Sigmoid colon (tissue), 7 donors: ENCODE results near the gene FMN2. TPM values are rescaled to one million over a fixed set of nuclear protein-coding genes. Genes with fewer than 3 reads are reported as not detected.

Experiments
- DNase-seq: peaks from one replicate; pipeline ENCODE4 v3.0.0-alpha.2; 2019
- H3K27ac ChIP-seq, 4 donors: fragments of 200-600 bp; sonication (generic); one replicate each; pipeline ENCODE4 v1.5.1; 2016 to 2019; ENCODE audit warnings: mild to moderate bottlenecking in 1 of 4
- H3K27me3 ChIP-seq, 3 donors: fragments of 200-600 bp; sonication (generic); one replicate each; pipeline ENCODE4 v1.5.1; 2019; ENCODE audit warnings: mild to moderate bottlenecking in 1 of 3
- H3K36me3 ChIP-seq, 4 donors: fragments of 200-600 bp; sonication (generic); one replicate each; pipeline ENCODE4 v1.5.1; 2016 to 2019
- H3K4me1 ChIP-seq, 4 donors: fragments of 200-600 bp; sonication (generic); one replicate each; pipeline ENCODE4 v1.5.1; 2017 to 2019
- H3K4me3 ChIP-seq, 4 donors: fragments of 200-600 bp; sonication (generic); one replicate each; pipeline ENCODE4 v1.5.1; 2017 to 2019; ENCODE audit warnings: mild to moderate bottlenecking in 2 of 4, moderate library complexity in 1 of 4
- H3K9me3 ChIP-seq, 4 donors: fragments of 200-600 bp in 3 of 4; sonication (generic) in 3 of 4; one replicate each; pipeline versions ENCODE4 v1.5.1 to v1.6.1; 2013 to 2019
- CTCF ChIP-seq, 4 experiments: fragments of 450-650 bp in 3 of 4; fragments of 200-600 bp in 1 of 4; IDR thresholded peaks; one replicate each; pipeline ENCODE4 v1.5.1; 2016 to 2019; ENCODE audit warnings: antibody characterized with exemption in 4 of 4, mild to moderate bottlenecking in 3 of 4, moderate library complexity in 2 of 4
- EP300 ChIP-seq, 4 donors: sonication (generic); formaldehyde crosslinking; IDR thresholded peaks; one replicate each; pipeline ENCODE4 v1.6.1; 2017; ENCODE audit warnings: antibody characterized with exemption in 4 of 4
- POLR2A ChIP-seq, 2 donors: fragments of 450-650 bp; IDR thresholded peaks; one replicate each; pipeline ENCODE4 v1.6.1; 2016; ENCODE audit warnings: antibody characterized with exemption in 2 of 2, mild to moderate bottlenecking in 2 of 2, moderate library complexity in 2 of 2
- POLR2AphosphoS5 ChIP-seq, 4 donors: sonication (generic); formaldehyde crosslinking; IDR thresholded peaks; one replicate each; pipeline ENCODE4 v1.6.1; 2017; ENCODE audit warnings: antibody characterized with exemption in 4 of 4
- WGBS, 2 donors: extraction: QIAGEN DNeasy Blood & Tissue Kit; methylation state at CpG; one replicate each; pipeline ENCODE4 v1.1.7; 2013; 5-methylcytosine and 5-hydroxymethylcytosine counted together
- intact Hi-C: fragments of 100-400 bp; cut with DNase I; formaldehyde crosslinking; loops from one replicate; pipeline ENCODE4 v1.15.1; 2023
- polyA plus RNA-seq, 3 donors: library from polyadenylated mRNA; stranded (reverse); fragments of 200-250 nt; gene quantifications; one replicate each; pipeline ENCODE4 v1.2.3, GENCODE V29; 2013
- total RNA-seq, 4 donors: library from RNA; depleted of rRNA; stranded (reverse); fragments of >200 nt; gene quantifications; one replicate each; pipeline ENCODE4 v1.1.0, GENCODE V29; 2016
- donor health status: healthy with polysubstance abuse.
- donor health status: Bipolar disorder and iron deficiency.
- donor health status: healthy.

The FMN2 gene
- total and polyA plus RNA-seq, 7 donors = 1.5 to 16.9 (median 10.3) TPM

- TF ChIP-seq CTCF (IDR thresholded peaks at IDR 0.05) (no peak), EP300 (IDR thresholded peaks at IDR 0.05) (no peak), POLR2AphosphoS5 (IDR thresholded peaks at IDR 0.05) (no peak), POLR2A (IDR thresholded peaks at IDR 0.05) (no peak)
- Histone ChIP-seq H3K4me3 (no peak overlapping the region), H3K36me3 (no peaks in the 10 kb centered on the region), H3K27me3 (no peaks in the 10 kb centered on the region), H3K4me1 (peaks cover 0 to 15% (median 5%) of the 10 kb centered on the region in 4 donors), H3K27ac (no peak overlapping the region), H3K9me3 (no peaks in the 10 kb centered on the region)
- no peak for DNase-seq
- intact Hi-C loops = loop anchor here (2.0 to 5.0 kb wide), 2 partner anchors 36 to 97 kb away; partner anchors contain the start of gene FMN2
- WGBS, 2 donors = 79 to 88% methylated on average over 4 of the region's 4 CpGs
Observed at GRCh38 chr1:240188139-240188538, 96.5 kb downstream of the FMN2 start.

- no peak overlapping the region for H3K27ac ChIP-seq
- peaks cover 0 to 26% (median 14%) of the 10 kb centered on the region in 4 donors for H3K4me1 ChIP-seq
- TF ChIP-seq POLR2AphosphoS5 (IDR thresholded peaks at IDR 0.05) (no peak), CTCF (IDR thresholded peaks at IDR 0.05) (peak; percentile 34 to 77 (median 68)), POLR2A (IDR thresholded peaks at IDR 0.05) (no peak), EP300 (IDR thresholded peaks at IDR 0.05) (no peak)
- no peaks in the 10 kb centered on the region for H3K9me3 ChIP-seq
- WGBS, 2 donors = 34 to 37% methylated on average over 6 of the region's 6 CpGs
- no peak overlapping the region for H3K4me3 ChIP-seq
- H3K27me3 ChIP-seq = no peaks in the 10 kb centered on the region
- intact Hi-C loops = loop anchor here (1.0 to 5.0 kb wide), 3 partner anchors 37 to 162 kb away; partner anchors contain the start of gene FMN2
- H3K36me3 ChIP-seq = no peaks in the 10 kb centered on the region
- no peak for DNase-seq
Observed at GRCh38 chr1:240189386-240189989, 97.8 kb downstream of the FMN2 start.

GRCh38 chr1:240190881-240191401 is 99.3 kb downstream of the FMN2 start:
- 4 to 17% methylated on average over 6 of the region's 6 CpGs for WGBS, 2 donors
- Histone ChIP-seq H3K36me3 (no peaks in the 10 kb centered on the region), H3K4me3 (no peak overlapping the region), H3K9me3 (no peaks in the 10 kb centered on the region), H3K27me3 (no peaks in the 10 kb centered on the region), H3K27ac (peak overlapping the region in 3 of 4 donors; percentile 43 to 78 (median 45)), H3K4me1 (peaks cover 0 to 41% (median 24%) of the 10 kb centered on the region in 4 donors)
- peak; percentile 71 for DNase-seq
- TF ChIP-seq CTCF (IDR thresholded peaks at IDR 0.05) = peak; percentile 30 to 44 (median 39)
- peak in 2 of 4 donors; percentile 30 to 35 for TF ChIP-seq POLR2AphosphoS5 (IDR thresholded peaks at IDR 0.05)
- no peak for TF ChIP-seq EP300 (IDR thresholded peaks at IDR 0.05)
- TF ChIP-seq POLR2A (IDR thresholded peaks at IDR 0.05) = no peak
- intact Hi-C loops = loop anchor here (1.0 to 10.0 kb wide), 4 partner anchors 146 to 501 kb away; no protein-coding TSS in a partner anchor

- intact Hi-C loops = loop anchor here (5.0 to 10.0 kb wide), 2 partner anchors 144 to 332 kb away; no protein-coding TSS in a partner anchor
- TF ChIP-seq CTCF (IDR thresholded peaks at IDR 0.05) = no peak
Observed at GRCh38 chr1:240192851-240193250, 101.2 kb downstream of the FMN2 start.

More at GRCh38 chr1:240192851-240193250, 101.2 kb downstream of the FMN2 start:
- no peaks in the 10 kb centered on the region for H3K9me3 ChIP-seq
- H3K4me3 ChIP-seq = no peak overlapping the region
- 65 to 83% methylated on average over 2 of the region's 2 CpGs for WGBS, 2 donors
- H3K27ac ChIP-seq = peak overlapping the region in 3 of 4 donors; percentile 73 to 78 (median 76)
- peaks cover 0 to 57% (median 24%) of the 10 kb centered on the region in 4 donors for H3K4me1 ChIP-seq
- no peak for DNase-seq
- H3K36me3 ChIP-seq = no peaks in the 10 kb centered on the region
- H3K27me3 ChIP-seq = no peaks in the 10 kb centered on the region
